HG02840 (cell line): Measurements from ENCODE around the gene TMEM245.
"Not testable (repeated sequence)": the region's sequence is repeated elsewhere in the genome, so short reads cannot be mapped to it uniquely, and the experiment has no call there.

Experiments used
- ATAC-seq: cut with Tn5 transposase; IDR thresholded peaks from one replicate; pipeline ENCODE4 v1.9.1; 2021; ENCODE audit warnings: mild to moderate bottlenecking, moderate library complexity, moderate number of reproducible peaks; ENCODE audit not compliant: unreplicated experiment, low FRiP score

Gene TMEM245

GRCh38 chr9:109010746-109011145 is 109.0 kb downstream of the TMEM245 start:
- no peak for ATAC-seq

DNA sequence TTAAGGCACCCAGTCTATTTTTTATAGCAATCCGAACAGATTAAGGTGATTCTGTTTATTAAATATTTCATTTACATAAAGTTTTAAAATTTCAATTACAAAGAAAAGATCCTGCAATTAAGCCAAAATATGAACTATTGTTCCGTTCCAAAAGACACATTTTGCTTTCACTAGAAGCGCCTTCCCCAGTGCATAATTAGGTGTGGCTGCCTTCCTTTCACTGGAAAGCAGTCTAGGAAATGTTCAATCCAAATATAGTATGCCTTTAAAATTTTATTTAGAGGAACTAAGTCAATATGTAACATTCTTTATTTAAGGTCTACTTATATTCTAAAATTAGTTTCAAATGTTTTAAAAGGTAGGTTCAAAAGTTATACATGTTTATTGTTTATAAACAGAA is 114.1 kb downstream of the TMEM245 start:
- ATAC-seq = no peak

DNA sequence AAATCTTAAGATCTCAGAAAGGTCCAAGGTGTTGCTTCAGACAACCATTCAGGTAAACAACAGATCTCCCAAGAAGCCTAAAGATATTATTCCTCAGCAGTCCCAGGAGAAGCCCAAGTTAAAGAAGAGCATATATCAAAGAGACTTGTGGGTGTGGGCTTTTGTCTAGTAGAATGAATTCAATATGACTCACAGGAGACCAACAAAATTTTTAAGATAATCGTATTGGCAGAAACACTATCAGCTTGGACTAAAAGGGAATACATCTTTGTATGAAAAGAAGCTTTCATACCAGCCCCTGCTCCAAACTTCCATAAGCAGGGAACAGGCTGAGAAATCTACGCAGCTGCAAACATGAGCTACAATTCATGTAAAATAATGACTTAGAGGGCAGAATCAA is 116.6 kb downstream of the TMEM245 start:
- ATAC-seq = no peak

- no peak for ATAC-seq
Measured at GRCh38 chr9:109002141-109002540, 117.6 kb downstream of the TMEM245 start.

GRCh38 chr9:109001275-109001676 is 118.5 kb downstream of the TMEM245 start:
- ATAC-seq = no peak

DNA sequence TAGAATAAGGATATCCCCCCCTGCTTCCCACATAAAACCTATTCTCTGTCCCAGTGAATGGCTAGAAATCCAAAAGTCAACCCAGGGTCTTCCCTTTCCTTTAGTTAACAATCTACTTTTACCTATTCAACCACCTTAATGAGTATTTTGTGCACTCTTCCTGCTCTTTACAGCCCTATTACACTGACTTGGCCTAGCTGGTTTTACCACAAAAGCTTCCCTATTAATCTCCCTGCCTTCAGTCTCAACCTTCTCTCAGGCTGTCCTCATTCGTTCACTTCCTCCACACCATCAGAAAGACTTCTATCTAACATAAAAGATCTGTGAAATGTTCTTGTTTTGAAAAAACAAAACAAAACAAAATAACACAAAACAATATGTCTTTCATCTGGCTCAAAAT is 122.6 kb downstream of the TMEM245 start:
- no peak for ATAC-seq

- no peak for ATAC-seq
Measured at GRCh38 chr9:108996643-108997042, 123.1 kb downstream of the TMEM245 start.

GRCh38 chr9:108994695-108995094 is 125.1 kb downstream of the TMEM245 start:
- ATAC-seq = peak; percentile 84

DNA sequence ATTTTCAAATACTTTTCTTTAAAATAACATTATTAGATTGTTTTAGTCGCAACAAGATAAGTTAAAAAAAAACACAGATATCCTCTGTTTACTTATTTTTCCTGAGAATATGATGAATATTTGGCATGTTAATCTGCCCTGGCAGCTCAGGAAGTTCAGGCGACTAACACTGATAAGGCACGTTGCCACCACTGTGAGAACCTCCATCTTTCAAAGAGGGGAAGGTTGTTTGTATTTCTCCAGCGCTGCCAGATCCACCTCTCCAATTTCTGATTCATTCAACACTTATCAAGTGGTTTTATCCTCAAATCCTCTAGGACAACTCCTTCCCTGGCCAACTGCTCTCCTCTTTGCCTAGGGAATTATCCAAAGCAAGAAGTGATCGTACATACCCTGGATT is 128.3 kb downstream of the TMEM245 start:
- no peak for ATAC-seq

DNA sequence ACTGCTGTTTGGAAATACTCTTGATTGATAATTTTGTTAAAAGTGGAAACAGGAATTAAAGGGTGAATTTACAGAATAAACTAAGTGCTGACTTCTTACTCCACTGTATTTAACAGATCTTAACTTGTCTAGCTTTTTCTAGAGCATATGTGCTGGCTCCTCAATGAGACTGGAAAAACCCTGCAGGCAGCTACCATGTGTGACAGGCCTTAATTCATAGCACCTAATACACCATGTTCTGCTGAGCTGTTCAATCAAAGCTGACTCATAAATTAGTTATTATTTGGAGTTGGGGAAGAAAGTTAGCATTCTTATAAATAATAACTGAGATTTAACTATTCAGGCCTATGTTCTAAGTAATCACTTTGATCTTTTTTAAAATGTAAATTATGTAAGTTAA is 135.9 kb downstream of the TMEM245 start:
- ATAC-seq = no peak

DNA sequence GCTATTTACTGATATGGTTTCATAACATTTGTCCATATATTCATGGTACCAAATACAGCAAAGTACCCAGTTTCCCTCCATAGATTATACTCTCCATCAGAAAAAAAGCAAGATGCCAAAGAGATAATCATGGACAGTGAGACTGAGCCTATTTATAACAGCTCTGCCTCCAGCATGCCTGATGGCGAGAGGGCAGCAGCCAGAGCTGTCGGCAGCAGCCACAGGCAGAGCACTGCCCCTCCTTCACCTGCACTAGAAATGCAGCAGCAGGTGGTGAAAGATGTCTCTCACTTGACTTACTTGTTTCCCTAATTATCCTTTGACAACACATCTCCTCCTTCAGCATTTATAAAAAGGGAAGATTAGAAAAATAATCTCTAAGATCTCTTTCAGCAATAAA is 138.9 kb downstream of the TMEM245 start:
- ATAC-seq = no peak

- no peak for ATAC-seq
Measured at GRCh38 chr9:108978205-108978604, 141.5 kb downstream of the TMEM245 start.

- ATAC-seq = no peak
Measured at GRCh38 chr9:108973895-108974294, 145.9 kb downstream of the TMEM245 start.

DNA sequence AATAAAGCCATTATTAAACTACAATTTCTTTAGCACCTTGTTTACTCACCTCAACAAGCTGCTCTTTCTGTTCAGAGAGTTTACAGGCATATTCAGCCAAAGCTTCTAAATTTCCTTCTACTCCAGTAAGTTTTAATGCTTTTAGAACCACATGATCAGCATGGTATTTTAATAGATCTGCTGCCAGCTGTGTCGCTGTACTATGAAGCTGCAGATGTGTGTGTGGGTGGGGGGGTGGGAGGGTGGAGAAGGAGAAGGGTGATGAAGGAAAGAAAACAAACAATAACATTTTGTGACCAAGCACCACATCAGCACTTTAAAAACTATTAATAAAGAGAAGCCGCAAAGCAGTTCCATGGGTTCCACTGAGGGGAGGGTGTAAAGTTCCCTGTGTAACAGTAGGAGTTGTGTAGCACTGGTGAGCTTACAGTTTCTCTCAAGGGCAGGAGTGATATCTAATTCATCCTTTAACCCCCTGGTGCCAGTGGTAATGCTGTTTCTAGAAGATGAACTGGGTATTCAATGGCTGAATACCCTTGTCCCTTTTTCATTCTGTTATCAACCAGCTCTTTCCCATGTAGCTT is 147.0 kb downstream of the TMEM245 start:
- ATAC-seq = no peak

DNA sequence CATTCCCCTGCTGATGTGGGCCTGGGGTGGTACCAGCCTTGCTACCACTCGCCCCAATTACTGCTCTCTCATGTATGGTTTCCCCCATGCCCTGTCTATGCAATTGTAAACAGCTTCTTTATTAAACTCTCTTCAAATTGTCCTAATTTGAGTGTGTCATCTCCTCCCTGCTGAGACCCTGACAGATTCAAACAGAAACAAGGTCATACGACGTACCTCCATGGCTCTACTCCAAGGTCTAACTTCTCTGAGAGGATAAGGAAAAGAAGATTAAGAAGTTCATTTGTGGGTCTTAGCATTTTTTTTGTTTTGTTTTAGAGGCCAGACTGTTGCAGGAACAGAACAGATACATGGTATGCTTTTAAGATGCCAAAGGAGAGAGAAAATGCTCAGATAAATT is 147.6 kb downstream of the TMEM245 start:
- no peak for ATAC-seq

DNA sequence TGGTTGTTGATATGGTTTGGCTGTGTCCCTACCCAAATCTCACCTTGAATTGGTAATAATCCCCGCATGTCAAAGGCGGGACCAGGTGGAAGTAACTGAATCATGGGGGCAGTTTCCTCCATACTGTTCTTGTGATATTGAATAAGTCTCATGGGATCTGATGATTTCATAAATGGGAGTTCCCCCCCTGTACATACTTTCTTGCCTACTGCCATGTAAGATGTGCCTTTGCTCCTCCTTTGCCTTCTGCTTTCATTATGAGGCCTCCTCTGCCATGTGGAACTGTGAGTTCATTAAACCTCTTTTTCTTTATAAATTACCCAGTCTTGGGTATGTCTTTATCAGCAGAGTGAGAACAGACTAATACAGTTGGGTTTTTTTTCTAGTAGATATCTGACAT is 148.4 kb downstream of the TMEM245 start:
- not testable (repeated sequence) for ATAC-seq

DNA sequence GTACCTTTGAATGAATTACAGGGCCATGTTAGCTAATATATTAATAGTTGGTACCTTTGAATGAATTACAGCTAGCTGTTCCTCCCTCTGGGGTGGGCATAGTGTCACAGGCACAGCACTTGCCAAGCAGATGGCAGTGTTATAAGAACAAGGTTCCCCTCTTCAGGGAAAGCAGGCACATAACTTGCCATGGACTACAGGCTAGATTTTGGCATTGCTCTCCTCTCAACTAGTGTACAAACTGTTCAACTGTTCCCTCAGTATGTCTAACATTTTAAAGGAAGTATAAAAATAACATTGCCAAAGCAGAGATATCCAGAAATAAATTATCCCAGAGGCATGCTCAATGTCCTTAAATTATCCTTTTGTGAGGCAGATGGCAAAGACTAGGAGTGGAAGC is 151.8 kb downstream of the TMEM245 start:
- ATAC-seq = no peak
